Mesendoderm (in vitro differentiated cells): Measurements from ENCODE around the gene BACH2.

Experiments used
- DNase-seq: peaks from one replicate; pipeline ENCODE4 v3.0.0; 2013
- H2AK5ac ChIP-seq: 2 replicates; pipeline ENCODE4 v1.6.1; 2013; ENCODE audit warnings: low read length, inconsistent platforms
- H2BK120ac ChIP-seq: 2 replicates; pipeline ENCODE4 v1.6.1; 2013; ENCODE audit warnings: low read depth, mild to moderate bottlenecking, low read length, moderate library complexity, mixed read lengths
- H2BK15ac ChIP-seq: replicated peaks from 2 replicates; pipeline ENCODE4 v1.6.1; 2013; ENCODE audit warnings: low read depth, mild to moderate bottlenecking, moderate library complexity
- H2BK5ac ChIP-seq: 2 replicates; pipeline ENCODE4 v1.6.1; 2013; ENCODE audit warnings: low read length, inconsistent platforms
- H3K18ac ChIP-seq: 2 replicates; pipeline ENCODE4 v1.6.1; 2013; ENCODE audit warnings: mild to moderate bottlenecking, low read length, mixed read lengths
- H3K23ac ChIP-seq: one replicate; pipeline ENCODE4 v1.6.1; 2013; ENCODE audit warnings: low read length
- H3K27ac ChIP-seq: 2 replicates; pipeline ENCODE4 v1.5.1; 2013; ENCODE audit warnings: low read depth, mild to moderate bottlenecking, inconsistent platforms, low read length, moderate library complexity
- H3K27me3 ChIP-seq: 2 replicates; pipeline ENCODE4 v1.6.1; 2013; ENCODE audit warnings: low read length, control low read depth, mild to moderate bottlenecking, inconsistent platforms; ENCODE audit not compliant: insufficient read depth, poor library complexity
- H3K36me3 ChIP-seq: 2 replicates; pipeline ENCODE4 v1.6.1; 2013; ENCODE audit warnings: low read length, inconsistent platforms; ENCODE audit not compliant: control insufficient read depth, insufficient read depth
- H3K4ac ChIP-seq: one replicate; pipeline ENCODE4 v1.6.1; 2013; ENCODE audit warnings: low read depth, mild to moderate bottlenecking, low read length, moderate library complexity
- H3K4me1 ChIP-seq: 2 replicates; pipeline ENCODE4 v1.6.1; 2013; ENCODE audit warnings: low read depth, low read length, inconsistent platforms; ENCODE audit not compliant: control insufficient read depth
- H3K4me2 ChIP-seq: 2 replicates; pipeline ENCODE4 v1.6.1; 2013; ENCODE audit warnings: low read length
- H3K4me3 ChIP-seq: 2 replicates; pipeline ENCODE4 v1.5.1; 2013; ENCODE audit warnings: mild to moderate bottlenecking, low read length
- H3K56ac ChIP-seq: one replicate; pipeline ENCODE4 v1.6.1; 2013; ENCODE audit warnings: low read length
- H3K79me1 ChIP-seq: 2 replicates; pipeline ENCODE4 v1.6.1; 2013; ENCODE audit warnings: low read length, inconsistent platforms
- H3K79me2 ChIP-seq: 2 replicates; pipeline ENCODE4 v1.6.1; 2013; ENCODE audit warnings: mild to moderate bottlenecking, low read length; ENCODE audit not compliant: control insufficient read depth, insufficient read depth
- H3K9ac ChIP-seq: 2 replicates; pipeline ENCODE4 v1.6.1; 2013; ENCODE audit warnings: low read length, inconsistent platforms
- H4K5ac ChIP-seq: one replicate; pipeline ENCODE4 v1.6.1; 2013; ENCODE audit warnings: low read length
- H4K8ac ChIP-seq: one replicate; pipeline ENCODE4 v1.6.1; 2013; ENCODE audit warnings: low read depth, mild to moderate bottlenecking, control low read depth, low read length, moderate library complexity
- WGBS: extraction: QIAGEN DNeasy Blood & Tissue Kit; methylation state at CpG from one replicate; pipeline ENCODE4 v1.1.7; 2013; ENCODE audit warnings: low lambda C conversion rate, missing lambda C conversion rate; ENCODE audit not compliant: insufficient coverage; ENCODE audit errors: extremely low coverage; 5-methylcytosine and 5-hydroxymethylcytosine counted together

Gene BACH2

DNA sequence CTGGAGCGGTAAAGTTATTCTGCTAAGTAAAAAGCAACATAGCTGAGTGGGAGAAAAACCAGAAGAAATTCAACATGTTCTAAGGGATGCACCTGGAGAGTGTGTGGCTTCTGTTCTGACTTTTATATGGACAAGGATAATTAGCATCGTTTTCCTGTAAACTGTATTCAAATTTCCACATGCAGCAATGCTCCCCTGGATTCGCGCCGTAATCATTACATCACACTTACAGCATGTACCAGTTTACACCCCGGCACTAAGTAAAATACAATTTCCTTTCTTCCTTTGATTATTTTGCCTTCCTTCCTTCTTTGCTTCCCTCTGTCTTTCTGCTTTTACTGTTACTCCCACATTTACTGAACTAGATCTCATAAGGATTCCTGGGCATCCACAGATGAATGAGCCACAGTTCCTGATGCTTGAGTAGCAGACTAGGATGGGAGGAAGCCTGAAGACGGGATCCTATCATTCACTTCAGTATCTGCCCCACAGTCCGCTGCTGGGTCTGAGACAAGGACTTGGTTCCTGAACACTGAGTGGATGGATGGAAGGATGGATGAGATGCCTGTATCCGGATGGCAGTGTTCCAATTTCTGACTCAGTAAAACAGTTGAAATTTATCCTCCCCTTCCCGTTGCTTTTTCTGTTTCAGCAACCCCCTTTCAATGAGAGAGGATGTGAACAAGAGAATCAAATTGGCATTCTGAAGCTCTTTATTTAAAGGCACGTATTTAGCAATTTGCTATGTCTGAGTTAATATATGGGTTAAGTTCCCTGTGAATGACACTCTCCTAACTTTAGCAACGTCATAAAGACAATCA is 227.7 kb downstream of the BACH2 start:
- Histone ChIP-seq H3K4me3 (no peak overlapping the region), H3K27ac (no peak overlapping the region), H3K79me1 (no peaks in the 10 kb centered on the region), H4K8ac (no peak overlapping the region), H2BK120ac (no peak overlapping the region), H3K79me2 (no peaks in the 10 kb centered on the region), H3K9ac (no peak overlapping the region), H3K27me3 (no peaks in the 10 kb centered on the region), H3K18ac (no peak overlapping the region), H3K36me3 (no peaks in the 10 kb centered on the region), H3K4ac (no peak overlapping the region), H3K4me1 (no peaks in the 10 kb centered on the region), H2AK5ac (no peak overlapping the region), H3K56ac (no peak overlapping the region), H4K5ac (no peak overlapping the region), H2BK15ac (no peak overlapping the region), H2BK5ac (no peak overlapping the region), H3K23ac (no peak overlapping the region), H3K4me2 (no peak overlapping the region)
- no CpG with 5 or more reads among the region's 12 CpGs for whole genome bisulfite sequencing
- no peak for DNase-seq

GRCh38 chr6:90068264-90068663 is 228.4 kb downstream of the BACH2 start:
- H3K9ac ChIP-seq, result no peak overlapping the region
- no peaks in the 10 kb centered on the region for H3K27me3 ChIP-seq
- no peak overlapping the region for H3K56ac ChIP-seq
- no peak overlapping the region for H3K18ac ChIP-seq
- DNase-seq, result peak; percentile 67
- H3K79me1 ChIP-seq, result no peaks in the 10 kb centered on the region
- H3K4me3 ChIP-seq, result no peak overlapping the region
- H3K79me2 ChIP-seq, result no peaks in the 10 kb centered on the region
- H2AK5ac ChIP-seq, result no peak overlapping the region
- H2BK15ac ChIP-seq, result no peak overlapping the region
- no peak overlapping the region for H2BK120ac ChIP-seq
- no peak overlapping the region for H3K4ac ChIP-seq
- H3K23ac ChIP-seq, result no peak overlapping the region
- WGBS, result no CpG with 5 or more reads among the region's 2 CpGs
- H2BK5ac ChIP-seq, result no peak overlapping the region
- H3K36me3 ChIP-seq, result no peaks in the 10 kb centered on the region
- H4K5ac ChIP-seq, result no peak overlapping the region
- no peak overlapping the region for H3K4me2 ChIP-seq
- no peak overlapping the region for H3K27ac ChIP-seq
- no peak overlapping the region for H4K8ac ChIP-seq
- H3K4me1 ChIP-seq, result no peaks in the 10 kb centered on the region

- H3K4me1 ChIP-seq, result no peaks in the 10 kb centered on the region
- no peaks in the 10 kb centered on the region for H3K79me1 ChIP-seq
- WGBS, result no CpG with 5 or more reads among the region's 4 CpGs
- no peak for DNase-seq
- no peak overlapping the region for H2BK120ac ChIP-seq
- no peak overlapping the region for H3K4me3 ChIP-seq
- no peak overlapping the region for H3K18ac ChIP-seq
- no peak overlapping the region for H3K4ac ChIP-seq
- no peak overlapping the region for H2AK5ac ChIP-seq
- H3K23ac ChIP-seq, result no peak overlapping the region
- no peak overlapping the region for H3K4me2 ChIP-seq
- H2BK5ac ChIP-seq, result no peak overlapping the region
- no peaks in the 10 kb centered on the region for H3K27me3 ChIP-seq
- no peaks in the 10 kb centered on the region for H3K36me3 ChIP-seq
- no peak overlapping the region for H3K27ac ChIP-seq
- no peak overlapping the region for H4K8ac ChIP-seq
- no peak overlapping the region for H2BK15ac ChIP-seq
- no peak overlapping the region for H3K56ac ChIP-seq
- no peak overlapping the region for H4K5ac ChIP-seq
- no peak overlapping the region for H3K9ac ChIP-seq
- no peaks in the 10 kb centered on the region for H3K79me2 ChIP-seq
Observed at GRCh38 chr6:90066697-90067096, 229.9 kb downstream of the BACH2 start.

GRCh38 chr6:90065173-90065572 is 231.5 kb downstream of the BACH2 start:
- no CpG with 5 or more reads among the region's 2 CpGs for WGBS
- no peak overlapping the region for H2BK15ac ChIP-seq
- no peaks in the 10 kb centered on the region for H3K79me1 ChIP-seq
- no peak overlapping the region for H2BK5ac ChIP-seq
- no peak overlapping the region for H3K27ac ChIP-seq
- no peak overlapping the region for H2BK120ac ChIP-seq
- peak; percentile 47 for DNase-seq
- no peak overlapping the region for H3K23ac ChIP-seq
- H4K8ac ChIP-seq, result no peak overlapping the region
- no peak overlapping the region for H2AK5ac ChIP-seq
- no peaks in the 10 kb centered on the region for H3K36me3 ChIP-seq
- H3K9ac ChIP-seq, result no peak overlapping the region
- no peak overlapping the region for H3K56ac ChIP-seq
- no peak overlapping the region for H3K4me3 ChIP-seq
- no peak overlapping the region for H3K4ac ChIP-seq
- no peak overlapping the region for H3K18ac ChIP-seq
- no peaks in the 10 kb centered on the region for H3K27me3 ChIP-seq
- no peak overlapping the region for H4K5ac ChIP-seq
- H3K4me1 ChIP-seq, result no peaks in the 10 kb centered on the region
- no peak overlapping the region for H3K4me2 ChIP-seq
- H3K79me2 ChIP-seq, result no peaks in the 10 kb centered on the region

GRCh38 chr6:90062667-90063066 is 234.0 kb downstream of the BACH2 start:
- no peak overlapping the region for H3K4ac ChIP-seq
- H3K18ac ChIP-seq, result no peak overlapping the region
- no peak overlapping the region for H2AK5ac ChIP-seq
- H3K9ac ChIP-seq, result no peak overlapping the region
- H3K4me1 ChIP-seq, result no peaks in the 10 kb centered on the region
- H2BK120ac ChIP-seq, result no peak overlapping the region
- no peak overlapping the region for H3K4me2 ChIP-seq
- no peak overlapping the region for H3K23ac ChIP-seq
- H3K27me3 ChIP-seq, result no peaks in the 10 kb centered on the region
- no peaks in the 10 kb centered on the region for H3K79me2 ChIP-seq
- no peaks in the 10 kb centered on the region for H3K36me3 ChIP-seq
- no peaks in the 10 kb centered on the region for H3K79me1 ChIP-seq
- no peak overlapping the region for H2BK5ac ChIP-seq
- DNase-seq, result no peak
- no peak overlapping the region for H4K8ac ChIP-seq
- H2BK15ac ChIP-seq, result no peak overlapping the region
- WGBS, result no CpG with 5 or more reads among the region's 2 CpGs
- H4K5ac ChIP-seq, result no peak overlapping the region
- no peak overlapping the region for H3K4me3 ChIP-seq
- H3K27ac ChIP-seq, result no peak overlapping the region
- no peak overlapping the region for H3K56ac ChIP-seq

GRCh38 chr6:90062051-90062450 is 234.6 kb downstream of the BACH2 start:
- H3K27me3 ChIP-seq, result no peaks in the 10 kb centered on the region
- no peak overlapping the region for H4K8ac ChIP-seq

More at GRCh38 chr6:90062051-90062450, 234.6 kb downstream of the BACH2 start:
- WGBS, result no CpG with 5 or more reads among the region's 4 CpGs
- Histone ChIP-seq H3K4ac (no peak overlapping the region), H3K9ac (no peak overlapping the region), H4K5ac (no peak overlapping the region), H3K36me3 (no peaks in the 10 kb centered on the region), H3K4me3 (no peak overlapping the region), H2BK15ac (no peak overlapping the region), H2BK5ac (no peak overlapping the region), H3K56ac (no peak overlapping the region), H3K79me2 (no peaks in the 10 kb centered on the region), H3K4me1 (no peaks in the 10 kb centered on the region), H2AK5ac (no peak overlapping the region), H3K79me1 (no peaks in the 10 kb centered on the region), H3K4me2 (no peak overlapping the region), H3K23ac (no peak overlapping the region), H3K18ac (no peak overlapping the region), H3K27ac (no peak overlapping the region), H2BK120ac (no peak overlapping the region)
- DNase-seq, result no peak
